GM12874 (cell line): ENCODE results near the gene OLR1.

Experiments
- TF ChIP-seq, protein P1 (sequence below): IDR thresholded peaks from 2 replicates; pipeline ENCODE4 v1.5.1; 2011; ENCODE audit warnings: low read depth, mild to moderate bottlenecking, control low read depth, low read length, moderate library complexity; ENCODE audit not compliant: insufficient read depth

The OLR1 gene

GRCh38 chr12:10140001-10140400 lies 31.9 kb downstream of the OLR1 start:
- TF ChIP-seq, protein P1, sequence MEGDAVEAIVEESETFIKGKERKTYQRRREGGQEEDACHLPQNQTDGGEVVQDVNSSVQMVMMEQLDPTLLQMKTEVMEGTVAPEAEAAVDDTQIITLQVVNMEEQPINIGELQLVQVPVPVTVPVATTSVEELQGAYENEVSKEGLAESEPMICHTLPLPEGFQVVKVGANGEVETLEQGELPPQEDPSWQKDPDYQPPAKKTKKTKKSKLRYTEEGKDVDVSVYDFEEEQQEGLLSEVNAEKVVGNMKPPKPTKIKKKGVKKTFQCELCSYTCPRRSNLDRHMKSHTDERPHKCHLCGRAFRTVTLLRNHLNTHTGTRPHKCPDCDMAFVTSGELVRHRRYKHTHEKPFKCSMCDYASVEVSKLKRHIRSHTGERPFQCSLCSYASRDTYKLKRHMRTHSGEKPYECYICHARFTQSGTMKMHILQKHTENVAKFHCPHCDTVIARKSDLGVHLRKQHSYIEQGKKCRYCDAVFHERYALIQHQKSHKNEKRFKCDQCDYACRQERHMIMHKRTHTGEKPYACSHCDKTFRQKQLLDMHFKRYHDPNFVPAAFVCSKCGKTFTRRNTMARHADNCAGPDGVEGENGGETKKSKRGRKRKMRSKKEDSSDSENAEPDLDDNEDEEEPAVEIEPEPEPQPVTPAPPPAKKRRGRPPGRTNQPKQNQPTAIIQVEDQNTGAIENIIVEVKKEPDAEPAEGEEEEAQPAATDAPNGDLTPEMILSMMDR, result peak; percentile 27; the same call in 1 of the 2 replicates

DNA sequence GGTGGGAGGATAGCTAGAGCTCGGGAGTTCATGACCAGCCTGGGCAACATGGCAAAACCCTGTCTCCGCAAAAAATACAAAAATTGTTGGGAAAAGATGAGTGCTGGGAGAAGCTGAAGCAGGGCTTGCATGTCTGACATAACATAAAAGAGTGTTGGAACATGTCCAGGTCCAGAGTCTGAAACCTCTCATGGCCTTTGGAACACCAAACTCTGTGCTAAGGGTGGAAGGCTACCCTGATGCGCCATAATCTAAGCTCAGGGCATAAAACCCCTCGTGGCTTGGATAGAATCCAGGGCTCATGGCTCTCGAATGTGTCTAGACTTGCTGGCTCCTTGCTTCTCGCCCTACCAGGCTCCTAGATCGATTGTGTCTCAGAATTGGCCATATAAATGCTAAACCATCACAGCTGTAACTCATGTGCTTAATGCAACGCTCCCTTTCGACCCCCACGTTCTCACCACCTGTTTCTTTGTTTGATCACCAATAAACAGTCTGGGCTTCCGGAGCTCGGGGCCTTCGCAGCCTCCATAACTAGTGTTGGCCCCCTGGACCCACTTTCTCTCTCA lies 35.2 kb downstream of the OLR1 start:
- TF ChIP-seq, protein P1, result no peak

GRCh38 chr12:10135126-10135525 lies 36.8 kb downstream of the OLR1 start:
- TF ChIP-seq, protein P1, result no peak

DNA sequence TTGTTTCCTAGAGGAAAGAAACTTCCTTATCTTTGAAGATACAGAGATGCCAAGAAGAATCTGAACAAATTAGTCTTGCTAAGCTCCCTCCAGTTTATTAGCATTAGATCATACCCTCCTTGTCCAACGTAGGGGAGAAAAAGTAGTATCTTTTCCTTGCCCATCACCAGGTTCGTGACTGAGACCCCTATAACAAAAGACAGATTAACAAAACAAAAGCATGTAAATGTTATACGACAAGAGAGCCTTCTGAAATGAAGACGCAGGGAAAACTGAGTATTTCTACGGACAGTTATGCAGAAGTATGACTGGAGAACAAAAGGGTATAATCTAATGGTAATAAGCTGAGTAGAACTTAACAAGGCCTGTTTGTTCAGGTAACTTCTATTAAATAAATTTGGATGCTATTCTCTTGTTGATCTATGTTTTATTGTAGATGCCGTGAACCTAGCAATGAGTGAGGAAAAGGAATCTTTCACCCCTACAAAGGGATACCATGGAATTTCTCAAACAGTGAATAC lies 39.0 kb downstream of the OLR1 start:
- TF ChIP-seq, protein P1, result no peak

DNA sequence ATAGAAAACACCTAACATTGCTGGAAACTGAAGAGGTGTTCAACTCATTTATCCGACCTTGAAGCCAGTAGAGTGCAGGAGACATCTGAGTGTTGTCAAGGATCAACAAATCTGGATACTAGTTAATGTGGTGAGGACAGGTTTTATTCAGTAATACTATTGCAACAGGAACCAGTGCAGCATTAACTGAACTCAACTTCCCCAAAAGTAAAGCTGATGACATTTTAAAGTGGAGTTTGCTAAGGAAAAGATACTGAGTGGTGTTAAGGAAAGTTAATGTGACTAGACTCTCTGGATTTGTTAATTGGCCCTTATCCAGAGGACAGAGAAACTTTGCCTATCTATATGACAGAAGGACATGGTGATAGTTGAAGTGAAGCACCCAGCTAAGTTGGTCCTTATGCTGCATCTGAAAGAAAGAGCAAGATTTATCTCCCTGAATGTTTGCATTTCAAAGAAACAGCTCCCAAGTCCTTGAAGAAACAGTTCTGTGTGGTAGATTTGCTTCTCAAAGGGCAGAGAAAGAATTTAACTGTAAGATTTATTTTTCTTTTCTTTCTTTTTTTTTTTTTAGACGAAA lies 40.7 kb downstream of the OLR1 start:
- TF ChIP-seq, protein P1, result no peak

- TF ChIP-seq, protein P1, result no peak
These were observed 41.9 kb downstream of the OLR1 start, which contains the start of gene CLEC7A for GRCh38 chr12:10130042-10130441. CLEC7A (minus strand) TSS chr12:10130199; CDS start chr12:10130082, 117 bp downstream.

GRCh38 chr12:10128687-10129086 lies 43.2 kb downstream of the OLR1 start:
- TF ChIP-seq, protein P1, result no peak
